OCI-LY1 (cell line): ENCODE results near the gene FHOD3.

Experiments used
- EZH2 ChIP-seq: fragments of 200-600 bp; sonication (generic), shearing (Covaris generic); IDR thresholded peaks from 2 replicates; pipeline ENCODE4 v1.8.0; 2017; ENCODE audit warnings: borderline replicate concordance, mixed run types, mild to moderate bottlenecking, antibody characterized with exemption, low read length, moderate library complexity, mixed read lengths
- TF ChIP-seq, protein P1 (sequence below): fragments of 200-600 bp; sonication (generic), shearing (Covaris generic); IDR thresholded peaks from 2 replicates; pipeline ENCODE4 v1.5.1; 2017; ENCODE audit warnings: mild to moderate bottlenecking, antibody characterized with exemption, low read length, moderate library complexity, mixed read lengths

DNA sequence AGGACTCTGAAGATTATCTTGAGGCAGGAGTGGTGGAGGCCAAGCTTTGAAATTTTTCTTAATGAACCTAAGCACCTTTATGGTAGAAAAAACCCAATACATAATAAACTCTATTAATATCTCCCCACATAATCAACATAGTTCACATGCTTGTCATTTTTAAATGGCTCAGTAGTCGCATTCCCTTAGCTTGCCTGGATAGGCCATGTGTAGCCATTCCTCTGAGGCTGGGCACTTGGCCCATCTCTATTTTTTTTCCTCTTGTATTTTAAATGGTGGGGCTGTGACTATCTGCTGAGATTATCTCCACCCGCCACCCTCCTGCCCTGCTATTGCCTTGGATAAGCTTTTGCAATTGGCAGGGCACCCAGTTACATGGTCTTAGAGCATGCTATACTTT is 143.1 kb downstream of the FHOD3 start:
- TF ChIP-seq, protein P1, sequence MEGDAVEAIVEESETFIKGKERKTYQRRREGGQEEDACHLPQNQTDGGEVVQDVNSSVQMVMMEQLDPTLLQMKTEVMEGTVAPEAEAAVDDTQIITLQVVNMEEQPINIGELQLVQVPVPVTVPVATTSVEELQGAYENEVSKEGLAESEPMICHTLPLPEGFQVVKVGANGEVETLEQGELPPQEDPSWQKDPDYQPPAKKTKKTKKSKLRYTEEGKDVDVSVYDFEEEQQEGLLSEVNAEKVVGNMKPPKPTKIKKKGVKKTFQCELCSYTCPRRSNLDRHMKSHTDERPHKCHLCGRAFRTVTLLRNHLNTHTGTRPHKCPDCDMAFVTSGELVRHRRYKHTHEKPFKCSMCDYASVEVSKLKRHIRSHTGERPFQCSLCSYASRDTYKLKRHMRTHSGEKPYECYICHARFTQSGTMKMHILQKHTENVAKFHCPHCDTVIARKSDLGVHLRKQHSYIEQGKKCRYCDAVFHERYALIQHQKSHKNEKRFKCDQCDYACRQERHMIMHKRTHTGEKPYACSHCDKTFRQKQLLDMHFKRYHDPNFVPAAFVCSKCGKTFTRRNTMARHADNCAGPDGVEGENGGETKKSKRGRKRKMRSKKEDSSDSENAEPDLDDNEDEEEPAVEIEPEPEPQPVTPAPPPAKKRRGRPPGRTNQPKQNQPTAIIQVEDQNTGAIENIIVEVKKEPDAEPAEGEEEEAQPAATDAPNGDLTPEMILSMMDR: no peak
- TF ChIP-seq EZH2: no peak
